ENCODE measurements around the gene SLAMF1.
A peak's percentile ranks its signal among the peaks of the same experiment; 100 is the strongest.

SLAMF1 gene

DNA sequence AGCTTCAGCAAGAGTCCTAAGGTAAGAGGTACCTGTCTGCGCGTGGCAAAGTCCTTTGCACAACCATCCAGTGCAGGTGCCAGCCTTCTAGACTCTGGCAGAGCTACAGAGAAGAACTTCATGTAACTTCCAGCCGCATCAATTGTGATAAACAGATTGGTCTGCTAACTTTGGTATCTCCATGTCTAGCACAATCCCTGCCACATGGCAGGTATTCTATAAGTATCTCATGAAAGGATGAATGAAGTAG, 35.0 kb upstream of the SLAMF1 start:
- TF ChIP-seq GABPA (IDR thresholded peaks at IDR 0.05; ENCODE audit: low read depth) (no peak), POLR2AphosphoS5 (IDR thresholded peaks at IDR 0.05; ENCODE audit: low read depth) (no peak), SPI1 (IDR thresholded peaks at IDR 0.05; ENCODE audit: borderline replicate concordance, low read depth) (no peak)
- TF ChIP-seq, protein P1, sequence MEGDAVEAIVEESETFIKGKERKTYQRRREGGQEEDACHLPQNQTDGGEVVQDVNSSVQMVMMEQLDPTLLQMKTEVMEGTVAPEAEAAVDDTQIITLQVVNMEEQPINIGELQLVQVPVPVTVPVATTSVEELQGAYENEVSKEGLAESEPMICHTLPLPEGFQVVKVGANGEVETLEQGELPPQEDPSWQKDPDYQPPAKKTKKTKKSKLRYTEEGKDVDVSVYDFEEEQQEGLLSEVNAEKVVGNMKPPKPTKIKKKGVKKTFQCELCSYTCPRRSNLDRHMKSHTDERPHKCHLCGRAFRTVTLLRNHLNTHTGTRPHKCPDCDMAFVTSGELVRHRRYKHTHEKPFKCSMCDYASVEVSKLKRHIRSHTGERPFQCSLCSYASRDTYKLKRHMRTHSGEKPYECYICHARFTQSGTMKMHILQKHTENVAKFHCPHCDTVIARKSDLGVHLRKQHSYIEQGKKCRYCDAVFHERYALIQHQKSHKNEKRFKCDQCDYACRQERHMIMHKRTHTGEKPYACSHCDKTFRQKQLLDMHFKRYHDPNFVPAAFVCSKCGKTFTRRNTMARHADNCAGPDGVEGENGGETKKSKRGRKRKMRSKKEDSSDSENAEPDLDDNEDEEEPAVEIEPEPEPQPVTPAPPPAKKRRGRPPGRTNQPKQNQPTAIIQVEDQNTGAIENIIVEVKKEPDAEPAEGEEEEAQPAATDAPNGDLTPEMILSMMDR (IDR thresholded peaks at IDR 0.05; ENCODE audit: insufficient read depth, low read length) = no peak
- TF ChIP-seq, protein P2, sequence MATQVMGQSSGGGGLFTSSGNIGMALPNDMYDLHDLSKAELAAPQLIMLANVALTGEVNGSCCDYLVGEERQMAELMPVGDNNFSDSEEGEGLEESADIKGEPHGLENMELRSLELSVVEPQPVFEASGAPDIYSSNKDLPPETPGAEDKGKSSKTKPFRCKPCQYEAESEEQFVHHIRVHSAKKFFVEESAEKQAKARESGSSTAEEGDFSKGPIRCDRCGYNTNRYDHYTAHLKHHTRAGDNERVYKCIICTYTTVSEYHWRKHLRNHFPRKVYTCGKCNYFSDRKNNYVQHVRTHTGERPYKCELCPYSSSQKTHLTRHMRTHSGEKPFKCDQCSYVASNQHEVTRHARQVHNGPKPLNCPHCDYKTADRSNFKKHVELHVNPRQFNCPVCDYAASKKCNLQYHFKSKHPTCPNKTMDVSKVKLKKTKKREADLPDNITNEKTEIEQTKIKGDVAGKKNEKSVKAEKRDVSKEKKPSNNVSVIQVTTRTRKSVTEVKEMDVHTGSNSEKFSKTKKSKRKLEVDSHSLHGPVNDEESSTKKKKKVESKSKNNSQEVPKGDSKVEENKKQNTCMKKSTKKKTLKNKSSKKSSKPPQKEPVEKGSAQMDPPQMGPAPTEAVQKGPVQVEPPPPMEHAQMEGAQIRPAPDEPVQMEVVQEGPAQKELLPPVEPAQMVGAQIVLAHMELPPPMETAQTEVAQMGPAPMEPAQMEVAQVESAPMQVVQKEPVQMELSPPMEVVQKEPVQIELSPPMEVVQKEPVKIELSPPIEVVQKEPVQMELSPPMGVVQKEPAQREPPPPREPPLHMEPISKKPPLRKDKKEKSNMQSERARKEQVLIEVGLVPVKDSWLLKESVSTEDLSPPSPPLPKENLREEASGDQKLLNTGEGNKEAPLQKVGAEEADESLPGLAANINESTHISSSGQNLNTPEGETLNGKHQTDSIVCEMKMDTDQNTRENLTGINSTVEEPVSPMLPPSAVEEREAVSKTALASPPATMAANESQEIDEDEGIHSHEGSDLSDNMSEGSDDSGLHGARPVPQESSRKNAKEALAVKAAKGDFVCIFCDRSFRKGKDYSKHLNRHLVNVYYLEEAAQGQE (IDR thresholded peaks at IDR 0.05; ENCODE audit: insufficient replicate concordance, low read depth) = no peak
- no peak for DNase-seq (ENCODE audit: low read depth in 1 of 2, low spot score in 1 of 2)
- Histone ChIP-seq H3K27ac (replicated peaks) (no peak overlapping the region), H3K27me3 (ENCODE audit: insufficient read depth, poor library complexity, severe bottlenecking) (no peaks in the 10 kb centered on the region), H3K4me3 (replicated peaks; ENCODE audit: insufficient read depth, low read length) (no peak overlapping the region)

DNA sequence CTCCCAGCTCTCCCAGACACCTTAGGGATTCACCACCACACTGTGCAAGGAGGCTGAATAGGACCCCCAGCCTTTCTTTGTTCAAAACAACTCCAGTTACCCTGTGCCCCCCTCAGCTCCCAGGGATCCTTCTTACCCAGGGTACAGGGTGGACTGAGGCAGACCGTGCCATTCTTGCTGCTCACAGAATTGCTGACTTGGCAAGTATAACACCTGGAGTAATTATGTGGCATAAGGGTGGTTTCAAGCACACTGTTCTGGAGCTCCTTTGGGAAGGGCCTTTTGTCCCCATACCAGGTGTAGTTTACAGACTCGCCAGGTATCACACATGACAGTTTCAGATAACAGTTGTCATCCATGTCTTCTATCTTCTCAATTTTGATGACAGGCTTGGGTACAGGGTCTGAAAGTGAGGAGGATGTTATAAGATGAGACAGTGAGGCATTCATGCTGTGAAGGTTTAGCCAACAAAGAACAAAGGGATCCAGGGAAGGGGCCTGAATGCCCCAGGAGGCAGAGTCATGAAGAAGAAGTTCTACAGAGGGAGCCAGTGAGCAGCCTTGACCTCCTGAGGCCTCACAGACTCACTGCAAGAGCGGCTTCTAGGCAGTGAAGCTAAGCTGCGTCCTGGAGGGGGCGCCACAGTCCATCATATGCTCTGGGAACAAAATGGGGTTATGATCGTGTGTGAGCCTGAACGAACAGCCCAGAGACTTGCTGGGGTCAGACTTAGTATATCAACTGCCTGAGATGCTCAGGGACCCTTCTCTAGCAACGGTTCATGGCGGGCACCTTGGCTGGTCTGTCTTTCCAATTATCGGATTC, 34.4 kb upstream of the SLAMF1 start:
- TF ChIP-seq GABPA (IDR thresholded peaks at IDR 0.05; ENCODE audit: low read depth) = no peak
- TF ChIP-seq, protein P1 (IDR thresholded peaks at IDR 0.05; ENCODE audit: insufficient read depth, low read length) = peak; percentile 94
- no peaks in the 10 kb centered on the region for H3K27me3 ChIP-seq (ENCODE audit: insufficient read depth, poor library complexity, severe bottlenecking)
- H3K4me3 ChIP-seq (replicated peaks; ENCODE audit: insufficient read depth, low read length) = no peak overlapping the region
- peak; percentile 75 to 92 for DNase-seq (ENCODE audit: low read depth in 1 of 2, low spot score in 1 of 2)
- no peak overlapping the region for H3K27ac ChIP-seq (replicated peaks)

DNA sequence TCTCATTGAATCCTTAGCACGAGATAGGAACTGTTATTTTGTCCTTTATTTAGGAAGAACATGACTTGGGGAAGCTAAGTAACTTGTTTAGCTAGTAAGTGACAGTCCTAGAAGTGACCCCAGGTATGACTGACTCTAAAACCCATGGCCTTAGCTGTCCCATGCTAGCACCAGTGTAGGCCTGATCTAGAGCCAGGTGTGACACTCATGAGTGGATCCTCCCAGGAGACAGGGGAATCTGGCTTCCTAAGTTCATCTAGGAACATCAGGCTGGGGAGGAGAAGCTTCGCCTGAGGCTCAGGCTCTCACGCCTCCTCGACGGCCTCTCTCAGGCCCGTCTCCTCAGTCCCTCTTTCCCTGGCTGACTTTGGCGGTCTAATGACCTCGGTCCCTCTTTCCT, 33.6 kb upstream of the SLAMF1 start:
- no peaks in the 10 kb centered on the region for H3K27me3 ChIP-seq (ENCODE audit: insufficient read depth, poor library complexity, severe bottlenecking)
- H3K27ac ChIP-seq (replicated peaks) = no peak overlapping the region
- TF ChIP-seq, protein P1 (IDR thresholded peaks at IDR 0.05; ENCODE audit: insufficient read depth, low read length) = no peak
- TF ChIP-seq SPI1 (IDR thresholded peaks at IDR 0.05; ENCODE audit: borderline replicate concordance, low read depth) = no peak
- TF ChIP-seq GABPA (IDR thresholded peaks at IDR 0.05; ENCODE audit: low read depth) = no peak
- TF ChIP-seq, protein P2 (IDR thresholded peaks at IDR 0.05; ENCODE audit: insufficient replicate concordance, low read depth) = no peak
- no peak for TF ChIP-seq POLR2AphosphoS5 (IDR thresholded peaks at IDR 0.05; ENCODE audit: low read depth)
- no peak for DNase-seq (ENCODE audit: low read depth in 1 of 2, low spot score in 1 of 2)
- H3K4me3 ChIP-seq (replicated peaks; ENCODE audit: insufficient read depth, low read length) = no peak overlapping the region

DNA sequence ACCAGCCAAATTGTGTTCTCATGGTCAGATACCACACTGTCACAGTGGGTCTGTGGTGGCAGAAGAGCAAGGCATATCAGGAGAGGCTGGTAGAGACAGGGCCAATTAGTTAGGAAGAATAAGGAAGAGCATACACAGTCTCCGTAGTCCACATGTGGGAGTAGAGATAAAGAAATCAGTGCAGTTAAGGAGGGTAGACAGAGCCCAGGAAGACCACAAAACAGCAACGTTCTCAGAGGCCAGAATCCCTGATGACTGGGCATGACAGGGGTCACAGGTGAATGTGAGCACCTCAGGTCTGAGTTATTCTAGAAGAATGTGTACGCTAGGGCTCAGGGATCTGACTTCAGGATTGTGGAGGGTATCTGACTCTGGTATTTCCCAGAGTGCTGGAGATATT, 33.0 kb upstream of the SLAMF1 start:
- Histone ChIP-seq H3K27me3 (ENCODE audit: insufficient read depth, poor library complexity, severe bottlenecking) (no peaks in the 10 kb centered on the region), H3K27ac (replicated peaks) (no peak overlapping the region), H3K4me3 (replicated peaks; ENCODE audit: insufficient read depth, low read length) (no peak overlapping the region)
- DNase-seq (ENCODE audit: low read depth in 1 of 2, low spot score in 1 of 2) = no peak
- TF ChIP-seq, protein P1 (IDR thresholded peaks at IDR 0.05; ENCODE audit: insufficient read depth, low read length) = no peak
- TF ChIP-seq GABPA (IDR thresholded peaks at IDR 0.05; ENCODE audit: low read depth) (no peak), SPI1 (IDR thresholded peaks at IDR 0.05; ENCODE audit: borderline replicate concordance, low read depth) (no peak), POLR2AphosphoS5 (IDR thresholded peaks at IDR 0.05; ENCODE audit: low read depth) (no peak)
- TF ChIP-seq, protein P2 (IDR thresholded peaks at IDR 0.05; ENCODE audit: insufficient replicate concordance, low read depth) = no peak
